ENCODE data around the gene TYMP.

- TF ChIP-seq, protein P1, sequence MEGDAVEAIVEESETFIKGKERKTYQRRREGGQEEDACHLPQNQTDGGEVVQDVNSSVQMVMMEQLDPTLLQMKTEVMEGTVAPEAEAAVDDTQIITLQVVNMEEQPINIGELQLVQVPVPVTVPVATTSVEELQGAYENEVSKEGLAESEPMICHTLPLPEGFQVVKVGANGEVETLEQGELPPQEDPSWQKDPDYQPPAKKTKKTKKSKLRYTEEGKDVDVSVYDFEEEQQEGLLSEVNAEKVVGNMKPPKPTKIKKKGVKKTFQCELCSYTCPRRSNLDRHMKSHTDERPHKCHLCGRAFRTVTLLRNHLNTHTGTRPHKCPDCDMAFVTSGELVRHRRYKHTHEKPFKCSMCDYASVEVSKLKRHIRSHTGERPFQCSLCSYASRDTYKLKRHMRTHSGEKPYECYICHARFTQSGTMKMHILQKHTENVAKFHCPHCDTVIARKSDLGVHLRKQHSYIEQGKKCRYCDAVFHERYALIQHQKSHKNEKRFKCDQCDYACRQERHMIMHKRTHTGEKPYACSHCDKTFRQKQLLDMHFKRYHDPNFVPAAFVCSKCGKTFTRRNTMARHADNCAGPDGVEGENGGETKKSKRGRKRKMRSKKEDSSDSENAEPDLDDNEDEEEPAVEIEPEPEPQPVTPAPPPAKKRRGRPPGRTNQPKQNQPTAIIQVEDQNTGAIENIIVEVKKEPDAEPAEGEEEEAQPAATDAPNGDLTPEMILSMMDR (IDR thresholded peaks at IDR 0.05), result peak in 2 of 3 experiments; percentile 26
- TF ChIP-seq POLR2A (IDR thresholded peaks at IDR 0.05), result no peak
- peak in 1 of 2 donors; percentile 12 for TF ChIP-seq POLR2AphosphoS5 (IDR thresholded peaks at IDR 0.05; ENCODE audit: insufficient read depth in 1 of 2, low read depth in 1 of 2)
Observed at GRCh38 chr22:50544078-50544745, 14.4 kb upstream of the TYMP start.
